IPS-11a (cell line): Measurements from ENCODE around the gene ATP7B.
"Not testable (repeated sequence)": the region's sequence is repeated elsewhere in the genome, so short reads cannot be mapped to it uniquely, and the experiment has no call there.

Source experiments
- H3K4me3 ChIP-seq: one replicate; pipeline ENCODE4 v1.5.1; 2013; ENCODE audit warnings: low read depth, low read length, control low read depth

ATP7B gene

GRCh38 chr13:51924756-51925544 is 86.3 kb downstream of the ATP7B start:
- no peak overlapping the region for H3K4me3 ChIP-seq

- H3K4me3 ChIP-seq: no peak overlapping the region
Observed at GRCh38 chr13:51923983-51924539, 87.2 kb downstream of the ATP7B start.

- no peak overlapping the region for H3K4me3 ChIP-seq
Observed at GRCh38 chr13:51922771-51923480, 88.3 kb downstream of the ATP7B start.

- no peak overlapping the region for H3K4me3 ChIP-seq
Observed at GRCh38 chr13:51921790-51922740, 89.2 kb downstream of the ATP7B start.

- no peak overlapping the region for H3K4me3 ChIP-seq
Observed at GRCh38 chr13:51920786-51921185, 90.5 kb downstream of the ATP7B start.

- no peak overlapping the region for H3K4me3 ChIP-seq
Observed at GRCh38 chr13:51920267-51920666, 91.0 kb downstream of the ATP7B start.

GRCh38 chr13:51919531-51919930 is 91.7 kb downstream of the ATP7B start:
- H3K4me3 ChIP-seq: no peak overlapping the region

GRCh38 chr13:51916962-51917361 is 94.3 kb downstream of the ATP7B start:
- no peak overlapping the region for H3K4me3 ChIP-seq

- H3K4me3 ChIP-seq: no peak overlapping the region
Observed at GRCh38 chr13:51916051-51916818, 95.0 kb downstream of the ATP7B start.

GRCh38 chr13:51914137-51914493 is 97.1 kb downstream of the ATP7B start:
- no peak overlapping the region for H3K4me3 ChIP-seq

- H3K4me3 ChIP-seq: no peak overlapping the region
Observed at GRCh38 chr13:51913421-51914136, 97.7 kb downstream of the ATP7B start.

GRCh38 chr13:51912511-51913225 is 98.6 kb downstream of the ATP7B start:
- no peak overlapping the region for H3K4me3 ChIP-seq

GRCh38 chr13:51912091-51912490 is 99.2 kb downstream of the ATP7B start:
- no peak overlapping the region for H3K4me3 ChIP-seq

- H3K4me3 ChIP-seq: no peak overlapping the region
Observed at GRCh38 chr13:51910508-51910907, 100.7 kb downstream of the ATP7B start.

GRCh38 chr13:51909265-51909664 is 102.0 kb downstream of the ATP7B start:
- not testable (repeated sequence) for H3K4me3 ChIP-seq

GRCh38 chr13:51907040-51907732 is 104.1 kb downstream of the ATP7B start:
- H3K4me3 ChIP-seq: no peak overlapping the region

GRCh38 chr13:51906581-51906980 is 104.7 kb downstream of the ATP7B start:
- H3K4me3 ChIP-seq: no peak overlapping the region

- H3K4me3 ChIP-seq: no peak overlapping the region
Observed at GRCh38 chr13:51905787-51906186, 105.5 kb downstream of the ATP7B start.
